PFSK-1 (cell line): Measurements from ENCODE around the gene CAPSL.

Experiments
- POLR2AphosphoS5 ChIP-seq: IDR thresholded peaks from 2 replicates; pipeline ENCODE4 v1.6.1; 2012; ENCODE audit warnings: low read depth, mild to moderate bottlenecking, control low read depth, low read length, moderate library complexity
- SIN3A ChIP-seq: IDR thresholded peaks from 2 replicates; pipeline ENCODE4 v1.6.1; 2012; ENCODE audit warnings: mild to moderate bottlenecking, low read length, moderate library complexity, borderline replicate concordance; ENCODE audit not compliant: insufficient read depth
- TAF1 ChIP-seq: IDR thresholded peaks from 2 replicates; pipeline ENCODE4 v1.6.1; 2012; ENCODE audit warnings: low read length, control low read depth, borderline replicate concordance; ENCODE audit not compliant: insufficient read depth
- TF ChIP-seq, protein P1 (sequence below), 2 experiments: IDR thresholded peaks; 2 replicates each; pipeline versions ENCODE4 v1.6.1 to v1.8.0; 2011 to 2012; ENCODE audit warnings: low read depth in 2 of 2, low read length in 2 of 2, control low read depth in 1 of 2, inconsistent platforms in 1 of 2, mild to moderate bottlenecking in 1 of 2, moderate library complexity in 1 of 2; ENCODE audit not compliant: insufficient read depth in 1 of 2

DNA sequence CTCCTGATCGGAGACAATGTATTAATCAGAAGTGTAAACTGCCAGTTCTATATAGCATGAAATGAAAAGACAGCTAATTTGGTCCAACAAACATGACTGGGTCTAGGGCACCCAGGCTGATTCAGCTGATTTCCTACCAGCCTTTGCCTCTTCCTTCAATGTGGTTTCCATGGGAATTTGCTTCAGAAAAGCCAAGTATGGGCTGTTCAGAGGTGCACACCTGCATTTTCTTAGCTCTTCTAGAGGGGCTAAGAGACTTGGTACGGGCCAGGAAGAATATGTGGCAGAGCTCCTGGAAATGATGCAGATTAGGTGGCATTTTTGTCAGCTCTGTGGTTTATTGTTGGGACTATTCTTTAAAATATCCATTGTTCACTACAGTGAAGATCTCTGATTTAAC, 59.3 kb downstream of the CAPSL start:
- no peak for TF ChIP-seq TAF1
- TF ChIP-seq SIN3A = no peak
- TF ChIP-seq POLR2AphosphoS5 = no peak
- TF ChIP-seq, protein P1, sequence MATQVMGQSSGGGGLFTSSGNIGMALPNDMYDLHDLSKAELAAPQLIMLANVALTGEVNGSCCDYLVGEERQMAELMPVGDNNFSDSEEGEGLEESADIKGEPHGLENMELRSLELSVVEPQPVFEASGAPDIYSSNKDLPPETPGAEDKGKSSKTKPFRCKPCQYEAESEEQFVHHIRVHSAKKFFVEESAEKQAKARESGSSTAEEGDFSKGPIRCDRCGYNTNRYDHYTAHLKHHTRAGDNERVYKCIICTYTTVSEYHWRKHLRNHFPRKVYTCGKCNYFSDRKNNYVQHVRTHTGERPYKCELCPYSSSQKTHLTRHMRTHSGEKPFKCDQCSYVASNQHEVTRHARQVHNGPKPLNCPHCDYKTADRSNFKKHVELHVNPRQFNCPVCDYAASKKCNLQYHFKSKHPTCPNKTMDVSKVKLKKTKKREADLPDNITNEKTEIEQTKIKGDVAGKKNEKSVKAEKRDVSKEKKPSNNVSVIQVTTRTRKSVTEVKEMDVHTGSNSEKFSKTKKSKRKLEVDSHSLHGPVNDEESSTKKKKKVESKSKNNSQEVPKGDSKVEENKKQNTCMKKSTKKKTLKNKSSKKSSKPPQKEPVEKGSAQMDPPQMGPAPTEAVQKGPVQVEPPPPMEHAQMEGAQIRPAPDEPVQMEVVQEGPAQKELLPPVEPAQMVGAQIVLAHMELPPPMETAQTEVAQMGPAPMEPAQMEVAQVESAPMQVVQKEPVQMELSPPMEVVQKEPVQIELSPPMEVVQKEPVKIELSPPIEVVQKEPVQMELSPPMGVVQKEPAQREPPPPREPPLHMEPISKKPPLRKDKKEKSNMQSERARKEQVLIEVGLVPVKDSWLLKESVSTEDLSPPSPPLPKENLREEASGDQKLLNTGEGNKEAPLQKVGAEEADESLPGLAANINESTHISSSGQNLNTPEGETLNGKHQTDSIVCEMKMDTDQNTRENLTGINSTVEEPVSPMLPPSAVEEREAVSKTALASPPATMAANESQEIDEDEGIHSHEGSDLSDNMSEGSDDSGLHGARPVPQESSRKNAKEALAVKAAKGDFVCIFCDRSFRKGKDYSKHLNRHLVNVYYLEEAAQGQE (IDR thresholded peaks at IDR 0.05; ENCODE audit: insufficient read depth in 1 of 2, low read depth in 2 of 2, low read length in 2 of 2) = no peak
